ENCODE measurements around the gene C2orf76.
"Not testable (repeated sequence)": the region's sequence is repeated elsewhere in the genome, so short reads cannot be mapped to it uniquely, and the experiment has no call there.

DNA sequence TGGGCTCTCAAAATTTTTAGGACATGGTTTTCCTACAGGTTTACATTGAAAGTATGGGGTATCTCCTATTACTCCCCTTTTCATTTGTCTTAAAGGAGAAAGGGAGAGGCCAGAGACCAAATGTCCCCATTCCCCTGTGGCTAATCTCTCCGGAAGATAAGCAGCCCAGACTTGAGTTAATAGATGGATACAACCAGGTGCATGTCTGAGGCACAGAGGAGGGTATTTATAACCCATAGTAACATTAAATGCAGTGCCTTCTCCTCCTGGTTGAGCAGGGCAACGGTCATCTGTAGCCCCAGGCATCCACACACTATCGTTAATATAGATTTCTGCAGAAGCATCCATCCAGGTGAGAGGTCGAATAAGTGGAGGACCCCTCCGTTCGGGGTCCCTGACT, 9.8 kb upstream of the C2orf76 start:
- not testable (repeated sequence) for TF ChIP-seq CTCF (conservative IDR thresholded peaks at IDR 0.05; ENCODE audit: low read depth in 2 of 2); POLR2AphosphoS5 (IDR thresholded peaks at IDR 0.05; ENCODE audit: low read depth); EZH2 (IDR thresholded peaks at IDR 0.05; ENCODE audit: low read depth, unreplicated experiment); EZH2phosphoT487 (IDR thresholded peaks at IDR 0.05; ENCODE audit: unreplicated experiment); CREB1 (CRISPR knock-in tag; IDR thresholded peaks at IDR 0.05; ENCODE audit: low read depth); JUNB (IDR thresholded peaks at IDR 0.05; ENCODE audit: unreplicated experiment)

All from GM23338 (cell line).